GM12875 (cell line): ENCODE results near the gene REXO5.

Experiments used
- H3K4me3 ChIP-seq: one replicate; pipeline ENCODE4 v1.5.1; 2011; ENCODE audit warnings: low read depth, low read length, control low read depth
- TF ChIP-seq, protein P1 (sequence below): IDR thresholded peaks from 2 replicates; pipeline ENCODE4 v1.5.1; 2011; ENCODE audit warnings: low read depth, mild to moderate bottlenecking, control low read depth, inconsistent platforms, low read length, moderate library complexity, borderline replicate concordance; ENCODE audit not compliant: insufficient read depth

The REXO5 gene

GRCh38 chr16:20818929-20819585, 12.7 kb downstream of the REXO5 start:
- TF ChIP-seq, protein P1, sequence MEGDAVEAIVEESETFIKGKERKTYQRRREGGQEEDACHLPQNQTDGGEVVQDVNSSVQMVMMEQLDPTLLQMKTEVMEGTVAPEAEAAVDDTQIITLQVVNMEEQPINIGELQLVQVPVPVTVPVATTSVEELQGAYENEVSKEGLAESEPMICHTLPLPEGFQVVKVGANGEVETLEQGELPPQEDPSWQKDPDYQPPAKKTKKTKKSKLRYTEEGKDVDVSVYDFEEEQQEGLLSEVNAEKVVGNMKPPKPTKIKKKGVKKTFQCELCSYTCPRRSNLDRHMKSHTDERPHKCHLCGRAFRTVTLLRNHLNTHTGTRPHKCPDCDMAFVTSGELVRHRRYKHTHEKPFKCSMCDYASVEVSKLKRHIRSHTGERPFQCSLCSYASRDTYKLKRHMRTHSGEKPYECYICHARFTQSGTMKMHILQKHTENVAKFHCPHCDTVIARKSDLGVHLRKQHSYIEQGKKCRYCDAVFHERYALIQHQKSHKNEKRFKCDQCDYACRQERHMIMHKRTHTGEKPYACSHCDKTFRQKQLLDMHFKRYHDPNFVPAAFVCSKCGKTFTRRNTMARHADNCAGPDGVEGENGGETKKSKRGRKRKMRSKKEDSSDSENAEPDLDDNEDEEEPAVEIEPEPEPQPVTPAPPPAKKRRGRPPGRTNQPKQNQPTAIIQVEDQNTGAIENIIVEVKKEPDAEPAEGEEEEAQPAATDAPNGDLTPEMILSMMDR: no peak
- no peak overlapping the region for H3K4me3 ChIP-seq

GRCh38 chr16:20821682-20822081, 15.4 kb downstream of the REXO5 start:
- H3K4me3 ChIP-seq: no peak overlapping the region
- TF ChIP-seq, protein P1: no peak

- no peak overlapping the region for H3K4me3 ChIP-seq
- TF ChIP-seq, protein P1: no peak
Observed at GRCh38 chr16:20822521-20823325, 16.4 kb downstream of the REXO5 start.

GRCh38 chr16:20826039-20826566, 19.8 kb downstream of the REXO5 start:
- TF ChIP-seq, protein P1: no peak
- no peak overlapping the region for H3K4me3 ChIP-seq

GRCh38 chr16:20829536-20829935, 23.2 kb downstream of the REXO5 start:
- TF ChIP-seq, protein P1: no peak
- no peak overlapping the region for H3K4me3 ChIP-seq

DNA sequence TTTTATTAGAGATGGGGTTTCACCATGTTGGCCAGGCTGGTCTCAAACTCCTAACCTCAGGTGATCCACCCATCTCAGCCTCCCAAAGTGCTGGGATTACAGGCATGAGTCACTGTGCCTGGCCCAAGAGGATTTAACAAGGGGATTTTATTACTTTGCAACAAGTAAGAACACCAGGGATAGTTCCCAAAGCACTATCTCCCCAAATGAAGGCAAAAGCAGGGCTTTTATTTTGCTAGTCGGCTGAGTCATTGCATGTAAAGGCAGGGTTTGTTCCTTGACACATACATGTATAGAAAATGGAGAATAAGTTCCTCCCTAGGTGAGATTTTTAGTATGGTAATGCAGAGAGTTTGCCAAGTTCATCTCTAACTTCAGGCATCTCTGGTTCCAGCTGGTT, 24.0 kb downstream of the REXO5 start:
- TF ChIP-seq, protein P1: no peak

More for the DNA sequence above, 24.0 kb downstream of the REXO5 start:
- H3K4me3 ChIP-seq: no peak overlapping the region
